AG10803 (cell line): Measurements from ENCODE around the gene RCSD1.

ENCODE experiments used
- DNase-seq: peaks from one replicate; pipeline ENCODE4 v3.0.0; 2010; ENCODE audit warnings: low read depth
- H3K4me3 ChIP-seq: 2 replicates; pipeline ENCODE4 v1.5.1; 2011; ENCODE audit warnings: mild to moderate bottlenecking, low read length, control low read depth
- CTCF ChIP-seq: conservative IDR thresholded peaks from 2 replicates; pipeline ENCODE4 v1.5.1; 2011; ENCODE audit warnings: mild to moderate bottlenecking, low read length, control low read depth, inconsistent platforms

Gene RCSD1

GRCh38 chr1:167668108-167668507 is 38.1 kb downstream of the RCSD1 start:
- DNase-seq = no peak
- TF ChIP-seq CTCF = no peak
- H3K4me3 ChIP-seq = no peak overlapping the region

GRCh38 chr1:167669209-167670124 is 39.4 kb downstream of the RCSD1 start:
- no peak for DNase-seq
- no peak for TF ChIP-seq CTCF
- H3K4me3 ChIP-seq = no peak overlapping the region

GRCh38 chr1:167670563-167670962 is 40.5 kb downstream of the RCSD1 start:
- DNase-seq = no peak
- no peak for TF ChIP-seq CTCF
- no peak overlapping the region for H3K4me3 ChIP-seq

- no peak overlapping the region for H3K4me3 ChIP-seq
- TF ChIP-seq CTCF = no peak
- no peak for DNase-seq
Observed at GRCh38 chr1:167671727-167672511, 41.9 kb downstream of the RCSD1 start.

GRCh38 chr1:167672831-167673230 is 42.8 kb downstream of the RCSD1 start:
- H3K4me3 ChIP-seq = no peak overlapping the region
- TF ChIP-seq CTCF = no peak
- DNase-seq = no peak

- TF ChIP-seq CTCF = no peak
- DNase-seq = no peak
- no peak overlapping the region for H3K4me3 ChIP-seq
Observed at GRCh38 chr1:167673265-167673664, 43.2 kb downstream of the RCSD1 start.
